WTC11 (cell line): ENCODE measurements around the gene BMP7. TPM values are rescaled to one million over a fixed set of nuclear protein-coding genes. Genes with fewer than 3 reads are reported as not detected.

Experiments
- ATAC-seq: fragments of 200-7000 bp; cut with Tn5 transposase; 2 replicates; pipeline ENCODE4 v1.10.0; 2021; ENCODE audit warnings: mild to moderate bottlenecking, moderate library complexity
- CTCF ChIA-PET: fragments of 300-600 bp; sonication (Branson Sonifier 250); formaldehyde crosslinking; loops from one replicate; lab custom pipeline; 2021; ENCODE audit warnings: antibody characterized with exemption; lab: Charles Lee
- POLR2A ChIA-PET: fragments of 350-600 bp; sonication (Branson Sonifier 250); formaldehyde crosslinking; loops from one replicate; lab custom pipeline; 2021; ENCODE audit warnings: antibody characterized with exemption; lab: Charles Lee
- DNase-seq: peaks from one replicate; pipeline ENCODE4 v3.0.0; 2021; ENCODE audit warnings: low spot score
- H3K27ac Mint-ChIP-seq: 2 replicates; pipeline ENCODE4 v1.8.0; 2021; ENCODE audit warnings: mixed read lengths
- H3K27me3 Mint-ChIP-seq: 2 replicates; pipeline ENCODE4 v1.8.0; 2021; ENCODE audit warnings: low read depth, mild to moderate bottlenecking, moderate library complexity, mixed read lengths
- H3K36me3 Mint-ChIP-seq: 2 replicates; pipeline ENCODE4 v1.8.0; 2021; ENCODE audit warnings: mixed read lengths
- H3K4me1 Mint-ChIP-seq: 2 replicates; pipeline ENCODE4 v1.8.0; 2022; ENCODE audit warnings: mixed read lengths
- H3K4me3 Mint-ChIP-seq: 2 replicates; pipeline ENCODE4 v1.8.0; 2021; ENCODE audit warnings: mild to moderate bottlenecking, moderate library complexity, mixed read lengths
- H3K9me3 Mint-ChIP-seq: 2 replicates; pipeline ENCODE4 v1.8.0; 2021; ENCODE audit warnings: mixed read lengths
- ELF4 ChIP-seq: sonication (generic); formaldehyde crosslinking; IDR thresholded peaks from 2 replicates; pipeline ENCODE4 v1.8.1; 2022; ENCODE audit warnings: low read depth, mild to moderate bottlenecking, moderate library complexity, missing genetic modification reagents
- EMX1 ChIP-seq: fragments of 250-450 bp; sonication (Bioruptor Pico); IDR thresholded peaks from 2 replicates; pipeline ENCODE4 v1.8.0; 2021; ENCODE audit warnings: mild to moderate bottlenecking
- FOXP1 ChIP-seq: sonication (generic); formaldehyde crosslinking; IDR thresholded peaks from 2 replicates; pipeline ENCODE4 v1.8.0; 2022; ENCODE audit warnings: missing genetic modification reagents, mild to moderate bottlenecking, moderate library complexity, borderline replicate concordance
- HMGXB4 ChIP-seq: sonication (generic); formaldehyde crosslinking; IDR thresholded peaks from 2 replicates; pipeline ENCODE4 v1.8.1; 2023; ENCODE audit warnings: mild to moderate bottlenecking, moderate library complexity, missing genetic modification reagents
- IRF1 ChIP-seq: sonication (generic); formaldehyde crosslinking; IDR thresholded peaks from 2 replicates; pipeline ENCODE4 v1.8.0; 2023; ENCODE audit warnings: missing genetic modification reagents
- JUN ChIP-seq: sonication (generic); formaldehyde crosslinking; IDR thresholded peaks from 2 replicates; pipeline ENCODE4 v1.8.0; 2023; ENCODE audit warnings: mild to moderate bottlenecking, missing genetic modification reagents
- MYBL2 ChIP-seq: sonication (generic); formaldehyde crosslinking; IDR thresholded peaks from 2 replicates; pipeline ENCODE4 v1.8.1; 2023; ENCODE audit warnings: mild to moderate bottlenecking, moderate library complexity, missing genetic modification reagents
- RELA ChIP-seq: sonication (generic); formaldehyde crosslinking; IDR thresholded peaks from 2 replicates; pipeline ENCODE4 v1.8.1; 2022; ENCODE audit warnings: missing genetic modification reagents, mild to moderate bottlenecking, borderline replicate concordance
- RORB ChIP-seq: fragments of 250-450 bp; sonication (Bioruptor Pico); IDR thresholded peaks from 2 replicates; pipeline ENCODE4 v1.9.0; 2021; ENCODE audit warnings: mild to moderate bottlenecking
- TEAD1 ChIP-seq: sonication (generic); formaldehyde crosslinking; IDR thresholded peaks from 2 replicates; pipeline ENCODE4 v1.8.0; 2022; ENCODE audit warnings: mild to moderate bottlenecking, missing genetic modification reagents
- TEAD4 ChIP-seq: sonication (generic); formaldehyde crosslinking; IDR thresholded peaks from 2 replicates; pipeline ENCODE4 v1.8.0; 2022; ENCODE audit warnings: mild to moderate bottlenecking, missing genetic modification reagents
- ZNF219 ChIP-seq: sonication (generic); formaldehyde crosslinking; IDR thresholded peaks from 2 replicates; pipeline ENCODE4 v1.8.0; 2023; ENCODE audit warnings: missing genetic modification reagents, mild to moderate bottlenecking, borderline replicate concordance
- ZNF396 ChIP-seq: fragments of 250-450 bp; sonication (Bioruptor Pico); IDR thresholded peaks from 2 replicates; pipeline ENCODE4 v1.8.0; 2021; ENCODE audit warnings: mild to moderate bottlenecking, moderate library complexity, borderline replicate concordance
- ZNF532 ChIP-seq: fragments of 250-450 bp; sonication (Bioruptor Pico); IDR thresholded peaks from 2 replicates; pipeline ENCODE4 v1.9.0; 2021; ENCODE audit warnings: mild to moderate bottlenecking, borderline replicate concordance
- total RNA-seq: library from RNA; stranded (reverse); gene quantifications from 3 replicates; pipeline ENCODE4 v1.2.3, GENCODE V29; 2021
- TF ChIP-seq, protein P1 (sequence below): sonication (generic); formaldehyde crosslinking; IDR thresholded peaks from 2 replicates; pipeline ENCODE4 v1.8.1; 2022; ENCODE audit warnings: low read depth, missing genetic modification reagents, borderline replicate concordance
- TF ChIP-seq, protein P2 (sequence below): sonication (generic); formaldehyde crosslinking; IDR thresholded peaks from 2 replicates; pipeline ENCODE4 v1.8.1; 2023; ENCODE audit warnings: mild to moderate bottlenecking, missing genetic modification reagents, moderate library complexity
- TF ChIP-seq, protein P3 (sequence below): sonication (generic); formaldehyde crosslinking; IDR thresholded peaks from 2 replicates; pipeline ENCODE4 v1.8.1; 2023; ENCODE audit warnings: mild to moderate bottlenecking, missing genetic modification reagents, moderate library complexity
- TF ChIP-seq, protein P4 (sequence below): sonication (generic); formaldehyde crosslinking; IDR thresholded peaks from 2 replicates; pipeline ENCODE4 v1.8.1; 2023; ENCODE audit warnings: mild to moderate bottlenecking, missing genetic modification reagents
- TF ChIP-seq, protein P5 (sequence below): sonication (generic); formaldehyde crosslinking; IDR thresholded peaks from 2 replicates; pipeline ENCODE4 v1.8.0; 2022; ENCODE audit warnings: mild to moderate bottlenecking, missing genetic modification reagents

BMP7 gene
- total RNA-seq, 1 experiment from 2014 or later: 40.7 TPM

- POLR2A ChIA-PET: no interaction called here
- TF ChIP-seq, protein P1, sequence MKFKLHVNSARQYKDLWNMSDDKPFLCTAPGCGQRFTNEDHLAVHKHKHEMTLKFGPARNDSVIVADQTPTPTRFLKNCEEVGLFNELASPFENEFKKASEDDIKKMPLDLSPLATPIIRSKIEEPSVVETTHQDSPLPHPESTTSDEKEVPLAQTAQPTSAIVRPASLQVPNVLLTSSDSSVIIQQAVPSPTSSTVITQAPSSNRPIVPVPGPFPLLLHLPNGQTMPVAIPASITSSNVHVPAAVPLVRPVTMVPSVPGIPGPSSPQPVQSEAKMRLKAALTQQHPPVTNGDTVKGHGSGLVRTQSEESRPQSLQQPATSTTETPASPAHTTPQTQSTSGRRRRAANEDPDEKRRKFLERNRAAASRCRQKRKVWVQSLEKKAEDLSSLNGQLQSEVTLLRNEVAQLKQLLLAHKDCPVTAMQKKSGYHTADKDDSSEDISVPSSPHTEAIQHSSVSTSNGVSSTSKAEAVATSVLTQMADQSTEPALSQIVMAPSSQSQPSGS (CRISPR knock-in tag): no peak
- TF ChIP-seq ZNF219 (no peak), EMX1 (CRISPR knock-in tag) (no peak), TEAD1 (CRISPR knock-in tag) (no peak), TEAD4 (no peak)
- TF ChIP-seq, protein P2, sequence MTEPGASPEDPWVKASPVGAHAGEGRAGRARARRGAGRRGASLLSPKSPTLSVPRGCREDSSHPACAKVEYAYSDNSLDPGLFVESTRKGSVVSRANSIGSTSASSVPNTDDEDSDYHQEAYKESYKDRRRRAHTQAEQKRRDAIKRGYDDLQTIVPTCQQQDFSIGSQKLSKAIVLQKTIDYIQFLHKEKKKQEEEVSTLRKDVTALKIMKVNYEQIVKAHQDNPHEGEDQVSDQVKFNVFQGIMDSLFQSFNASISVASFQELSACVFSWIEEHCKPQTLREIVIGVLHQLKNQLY: no peak
- DNase-seq: no peak
- H3K27ac Mint-ChIP-seq: no peak overlapping the region
- CTCF ChIA-PET: no interaction called here
- no peak for ATAC-seq
- peaks cover 2% of the 10 kb centered on the region; the same call in 1 of the 2 replicates for H3K27me3 Mint-ChIP-seq
- H3K4me1 Mint-ChIP-seq: no peaks in the 10 kb centered on the region
- H3K4me3 Mint-ChIP-seq: no peak overlapping the region
- H3K36me3 Mint-ChIP-seq: no peaks in the 10 kb centered on the region
- H3K9me3 Mint-ChIP-seq: no peaks in the 10 kb centered on the region
Measured at GRCh38 chr20:57138198-57138995, 128.0 kb downstream of the BMP7 start.

- Mint-ChIP-seq H3K27me3 (no peaks in the 10 kb centered on the region; the same call in 1 of the 2 replicates), H3K27ac (no peak overlapping the region), H3K4me3 (no peak overlapping the region), H3K36me3 (no peaks in the 10 kb centered on the region), H3K4me1 (no peaks in the 10 kb centered on the region), H3K9me3 (no peaks in the 10 kb centered on the region)
- DNase-seq: no peak
- ATAC-seq: no peak
- ChIA-PET CTCF (no interaction called here), POLR2A (no interaction called here)
- TF ChIP-seq ZNF396 (CRISPR knock-in tag): no peak
- no peak for TF ChIP-seq RORB (CRISPR knock-in tag)
- TF ChIP-seq, protein P2: no peak
- no peak for TF ChIP-seq MYBL2
- TF ChIP-seq IRF1 (CRISPR knock-in tag): no peak
- TF ChIP-seq, protein P3, sequence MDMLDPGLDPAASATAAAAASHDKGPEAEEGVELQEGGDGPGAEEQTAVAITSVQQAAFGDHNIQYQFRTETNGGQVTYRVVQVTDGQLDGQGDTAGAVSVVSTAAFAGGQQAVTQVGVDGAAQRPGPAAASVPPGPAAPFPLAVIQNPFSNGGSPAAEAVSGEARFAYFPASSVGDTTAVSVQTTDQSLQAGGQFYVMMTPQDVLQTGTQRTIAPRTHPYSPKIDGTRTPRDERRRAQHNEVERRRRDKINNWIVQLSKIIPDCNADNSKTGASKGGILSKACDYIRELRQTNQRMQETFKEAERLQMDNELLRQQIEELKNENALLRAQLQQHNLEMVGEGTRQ: no peak
- TF ChIP-seq, protein P4, sequence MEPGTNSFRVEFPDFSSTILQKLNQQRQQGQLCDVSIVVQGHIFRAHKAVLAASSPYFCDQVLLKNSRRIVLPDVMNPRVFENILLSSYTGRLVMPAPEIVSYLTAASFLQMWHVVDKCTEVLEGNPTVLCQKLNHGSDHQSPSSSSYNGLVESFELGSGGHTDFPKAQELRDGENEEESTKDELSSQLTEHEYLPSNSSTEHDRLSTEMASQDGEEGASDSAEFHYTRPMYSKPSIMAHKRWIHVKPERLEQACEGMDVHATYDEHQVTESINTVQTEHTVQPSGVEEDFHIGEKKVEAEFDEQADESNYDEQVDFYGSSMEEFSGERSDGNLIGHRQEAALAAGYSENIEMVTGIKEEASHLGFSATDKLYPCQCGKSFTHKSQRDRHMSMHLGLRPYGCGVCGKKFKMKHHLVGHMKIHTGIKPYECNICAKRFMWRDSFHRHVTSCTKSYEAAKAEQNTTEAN (CRISPR knock-in tag): no peak
- no peak for TF ChIP-seq FOXP1 (CRISPR knock-in tag)
- TF ChIP-seq ZNF532 (CRISPR knock-in tag): no peak
- TF ChIP-seq, protein P5, sequence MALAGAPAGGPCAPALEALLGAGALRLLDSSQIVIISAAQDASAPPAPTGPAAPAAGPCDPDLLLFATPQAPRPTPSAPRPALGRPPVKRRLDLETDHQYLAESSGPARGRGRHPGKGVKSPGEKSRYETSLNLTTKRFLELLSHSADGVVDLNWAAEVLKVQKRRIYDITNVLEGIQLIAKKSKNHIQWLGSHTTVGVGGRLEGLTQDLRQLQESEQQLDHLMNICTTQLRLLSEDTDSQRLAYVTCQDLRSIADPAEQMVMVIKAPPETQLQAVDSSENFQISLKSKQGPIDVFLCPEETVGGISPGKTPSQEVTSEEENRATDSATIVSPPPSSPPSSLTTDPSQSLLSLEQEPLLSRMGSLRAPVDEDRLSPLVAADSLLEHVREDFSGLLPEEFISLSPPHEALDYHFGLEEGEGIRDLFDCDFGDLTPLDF (CRISPR knock-in tag): no peak
- TF ChIP-seq JUN: no peak
- no peak for TF ChIP-seq ELF4 (CRISPR knock-in tag)
- TF ChIP-seq HMGXB4 (CRISPR knock-in tag): no peak
- no peak for TF ChIP-seq RELA (CRISPR knock-in tag)
Measured at GRCh38 chr20:57137676-57138075, 128.8 kb downstream of the BMP7 start.
